ENCODE measurements around the gene RPS27L.

RPS27L gene

DNA sequence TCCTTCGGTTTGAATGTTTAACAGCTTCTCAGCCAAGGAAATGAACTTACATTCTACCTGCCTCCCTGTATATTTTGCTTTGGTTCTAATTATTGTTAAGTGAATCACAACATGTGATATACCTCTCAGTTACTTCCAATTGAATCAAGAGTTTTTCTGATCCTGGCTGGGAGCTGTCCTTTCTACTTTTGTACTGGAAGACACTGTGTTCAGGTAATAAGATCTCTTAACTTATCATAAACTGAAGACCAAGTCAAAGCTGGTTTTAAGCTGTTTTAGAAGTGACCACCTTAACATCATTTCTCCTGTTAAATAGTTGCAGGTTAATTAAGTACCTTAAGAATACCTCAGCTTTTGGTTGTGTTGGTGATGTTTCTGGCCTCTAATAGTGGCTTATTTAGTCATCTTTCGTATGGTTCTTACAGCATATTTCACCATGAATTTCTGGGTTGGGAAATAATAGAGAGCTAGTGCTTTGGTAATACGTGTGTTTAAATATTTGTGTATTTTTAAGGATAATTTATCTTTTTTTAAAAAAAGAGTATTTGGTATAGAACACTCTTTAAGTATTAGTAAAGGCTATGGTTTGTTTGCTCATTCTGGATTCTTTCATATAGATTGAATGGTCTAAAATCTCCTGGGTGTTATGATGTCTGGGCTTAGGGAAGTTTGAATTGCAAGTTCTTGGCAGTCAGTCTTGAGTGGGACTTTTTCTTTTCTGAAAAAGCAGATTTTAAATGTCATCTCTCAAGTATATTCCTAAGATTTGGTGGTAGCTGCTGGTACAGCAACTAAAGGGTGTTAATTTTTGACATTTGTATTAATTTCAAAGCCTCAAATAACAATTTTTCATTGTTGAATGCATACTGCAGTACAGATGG lies 33.7 kb upstream of the RPS27L start:
- 0 out of 2 replicates have a peak overlapping the region, but pooled peaks have one; percentile 64 for H3K9ac ChIP-seq (ENCODE audit: low read depth, low read length)
- H3K4me1 ChIP-seq (ENCODE audit: insufficient read depth, low read length) = peaks cover 31% of the 10 kb centered on the region
- H3K9me3 ChIP-seq (ENCODE audit: control insufficient read depth, insufficient read depth, low read length) = no peaks in the 10 kb centered on the region
- H3K36me3 ChIP-seq (ENCODE audit: insufficient read depth, low read length) = no peaks in the 10 kb centered on the region

DNA sequence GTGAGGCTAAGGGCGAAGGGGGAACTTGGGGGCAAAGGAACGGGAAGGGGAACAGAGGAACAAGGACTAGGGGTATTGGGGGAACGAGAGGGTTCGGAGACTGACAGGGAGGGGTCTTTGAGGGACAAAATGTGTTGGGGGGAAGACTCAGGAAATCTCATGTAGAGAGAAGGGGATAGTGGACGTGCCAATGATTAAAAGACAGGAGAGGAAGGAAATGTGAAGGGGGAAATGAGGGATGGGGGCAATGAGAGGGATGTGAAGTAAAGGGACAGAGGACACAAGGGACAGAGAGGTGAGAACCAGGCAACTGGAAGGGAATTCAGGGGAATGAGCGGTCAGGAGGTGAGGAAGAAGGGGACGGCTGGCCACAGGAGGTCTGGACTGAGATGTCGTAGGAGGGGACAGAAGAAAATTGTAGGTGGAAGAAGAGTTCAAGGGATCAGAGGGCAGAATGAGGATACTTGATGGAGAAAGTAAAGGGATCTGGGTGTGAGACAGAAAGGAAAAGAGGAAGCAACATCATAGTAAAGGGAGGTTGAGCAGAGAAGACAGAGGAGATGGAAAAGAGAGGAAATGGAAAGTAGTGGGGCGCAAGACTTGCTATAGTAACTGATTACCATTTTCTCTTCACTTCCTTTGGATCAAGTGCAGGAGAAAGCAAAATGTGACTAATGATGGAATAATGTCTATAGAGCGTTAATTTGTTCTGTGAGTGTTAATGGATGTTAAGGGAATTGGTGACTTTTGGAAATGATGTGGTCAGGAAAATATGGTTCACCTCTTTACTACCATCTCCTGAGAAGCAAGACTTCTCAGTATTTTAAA lies 32.9 kb upstream of the RPS27L start:
- Histone ChIP-seq H3K9ac (ENCODE audit: low read depth, low read length) (peak overlapping the region; percentile 64), H3K36me3 (ENCODE audit: insufficient read depth, low read length) (no peaks in the 10 kb centered on the region), H3K4me1 (ENCODE audit: insufficient read depth, low read length) (peaks cover 24% of the 10 kb centered on the region), H3K9me3 (ENCODE audit: control insufficient read depth, insufficient read depth, low read length) (no peaks in the 10 kb centered on the region)

DNA sequence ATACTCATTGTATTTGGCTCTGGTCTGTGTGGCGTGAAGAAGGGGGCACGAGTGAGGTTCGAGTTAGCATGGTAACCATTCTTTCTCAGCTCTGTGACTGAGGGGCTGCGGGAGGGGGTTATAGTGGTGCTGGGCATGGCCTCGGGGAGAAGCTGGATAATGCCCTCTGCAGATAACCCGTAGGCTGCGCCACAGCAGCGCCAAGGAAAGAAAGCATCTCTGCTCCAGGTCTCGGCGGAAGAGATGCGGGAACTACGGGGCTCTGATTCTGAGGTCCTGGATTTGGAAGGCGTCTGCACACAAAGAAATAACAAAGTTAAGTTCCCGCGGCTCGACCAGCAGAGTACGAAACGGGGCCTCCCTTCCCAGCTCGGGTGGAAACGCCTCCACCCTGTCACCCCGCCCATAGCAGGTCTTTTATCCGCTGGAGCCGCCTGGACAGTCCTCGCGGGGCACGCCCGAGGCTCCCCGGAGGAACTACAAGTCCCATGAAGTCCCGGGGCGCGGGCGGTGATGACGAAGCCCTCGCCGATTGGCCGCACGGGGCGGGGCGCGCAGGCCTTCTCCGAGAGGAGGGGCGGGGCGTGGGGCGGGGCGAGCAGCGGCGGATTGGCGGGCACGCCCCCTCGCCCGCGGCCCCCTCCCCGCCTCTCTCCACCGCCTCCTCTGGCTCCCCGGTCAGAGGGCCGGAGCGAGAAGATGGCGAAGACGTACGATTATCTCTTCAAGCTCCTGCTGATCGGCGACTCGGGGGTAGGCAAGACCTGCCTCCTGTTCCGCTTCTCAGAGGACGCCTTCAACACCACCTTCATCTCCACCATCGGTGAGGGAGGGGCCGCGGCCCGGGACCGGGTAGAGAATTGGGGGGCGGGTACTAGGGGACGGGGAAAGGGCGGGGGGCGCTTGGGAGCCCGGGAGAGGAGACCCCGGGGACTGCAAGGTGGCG lies 31.9 kb upstream of the RPS27L start, which contains the start of gene RAB8B:
Gene RAB8B, plus strand, starts transcription at position 681 of the 946 bp plus-strand sequence. Its CDS starts 19 bp downstream, at position 700.
- H3K9ac ChIP-seq (ENCODE audit: low read depth, low read length) = peak within 1 kb of the TSS; percentile 75
- H3K9me3 ChIP-seq (ENCODE audit: control insufficient read depth, insufficient read depth, low read length) = no peaks in the 10 kb centered on the region
- H3K36me3 ChIP-seq (ENCODE audit: insufficient read depth, low read length) = no peaks in the 10 kb centered on the region
- peaks cover 16% of the 10 kb centered on the region for H3K4me1 ChIP-seq (ENCODE audit: insufficient read depth, low read length)

DNA sequence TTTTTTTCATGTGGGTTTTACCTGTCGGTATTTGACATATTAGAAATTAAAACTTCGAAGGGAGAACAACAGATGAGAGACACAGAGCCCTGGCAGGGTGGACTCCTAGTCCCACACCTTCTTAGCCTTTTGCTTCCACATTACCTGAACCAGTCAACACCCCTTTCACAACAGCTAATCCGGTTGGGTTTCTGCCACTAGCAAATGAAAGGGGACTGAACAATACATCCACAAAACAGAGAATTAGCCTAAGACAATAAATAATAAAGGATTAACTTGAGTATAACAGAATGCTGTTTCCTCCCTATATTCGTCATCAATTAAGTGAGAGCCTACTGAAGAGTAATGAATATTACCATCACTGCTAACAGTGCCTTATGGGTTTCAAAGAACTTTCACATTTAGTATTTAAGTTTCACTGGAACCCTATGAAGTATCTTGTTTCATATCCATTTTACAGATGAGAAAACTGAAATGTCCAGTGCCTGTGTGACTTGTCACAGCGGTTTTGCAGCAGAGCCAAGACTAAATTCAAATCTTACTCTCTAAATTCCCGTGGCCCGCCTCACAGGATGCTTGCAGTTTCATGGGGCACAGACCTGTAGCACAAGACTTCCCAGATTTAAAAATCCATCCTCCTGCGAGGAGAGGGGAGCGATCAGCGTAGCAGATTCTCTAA lies 31.1 kb upstream of the RPS27L start:
- H3K4me1 ChIP-seq (ENCODE audit: insufficient read depth, low read length) = peaks cover 10% of the 10 kb centered on the region
- H3K9ac ChIP-seq (ENCODE audit: low read depth, low read length) = peak overlapping the region; percentile 75
- no peaks in the 10 kb centered on the region for H3K9me3 ChIP-seq (ENCODE audit: control insufficient read depth, insufficient read depth, low read length)
- no peaks in the 10 kb centered on the region for H3K36me3 ChIP-seq (ENCODE audit: insufficient read depth, low read length)

DNA sequence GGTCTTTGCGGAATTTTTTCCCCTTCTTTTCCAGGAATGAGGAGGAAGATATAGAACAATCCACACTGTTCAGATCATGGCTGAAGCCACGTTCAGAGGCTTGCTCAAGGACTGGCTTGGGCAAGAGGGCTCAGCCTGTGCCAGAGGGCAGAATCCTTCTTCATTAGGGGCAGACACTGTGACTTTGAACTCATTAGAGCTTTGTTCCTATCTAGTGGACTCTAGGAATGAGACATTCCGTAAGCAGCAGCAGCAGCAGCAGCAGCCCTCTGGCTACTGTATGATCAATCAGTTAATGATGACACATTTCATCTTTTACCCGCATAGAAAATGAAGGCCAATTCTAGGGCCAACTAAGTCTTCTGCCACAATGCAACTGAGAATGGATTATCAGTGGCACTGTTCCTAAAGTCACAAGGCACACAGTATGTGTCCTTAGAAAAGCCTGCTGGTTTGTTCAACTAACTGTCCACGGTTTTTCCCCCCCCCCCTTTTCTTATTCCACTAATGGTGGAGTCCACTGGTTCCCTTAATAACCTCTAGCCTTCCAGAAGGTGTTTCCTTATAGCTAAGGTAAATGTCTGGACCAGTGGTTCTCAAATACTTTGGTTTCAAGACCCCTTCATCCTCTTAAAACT lies 30.4 kb upstream of the RPS27L start:
- Histone ChIP-seq H3K9ac (ENCODE audit: low read depth, low read length) (no peak overlapping the region), H3K4me1 (ENCODE audit: insufficient read depth, low read length) (peaks cover 10% of the 10 kb centered on the region), H3K9me3 (ENCODE audit: control insufficient read depth, insufficient read depth, low read length) (no peaks in the 10 kb centered on the region), H3K36me3 (ENCODE audit: insufficient read depth, low read length) (no peaks in the 10 kb centered on the region)

DNA sequence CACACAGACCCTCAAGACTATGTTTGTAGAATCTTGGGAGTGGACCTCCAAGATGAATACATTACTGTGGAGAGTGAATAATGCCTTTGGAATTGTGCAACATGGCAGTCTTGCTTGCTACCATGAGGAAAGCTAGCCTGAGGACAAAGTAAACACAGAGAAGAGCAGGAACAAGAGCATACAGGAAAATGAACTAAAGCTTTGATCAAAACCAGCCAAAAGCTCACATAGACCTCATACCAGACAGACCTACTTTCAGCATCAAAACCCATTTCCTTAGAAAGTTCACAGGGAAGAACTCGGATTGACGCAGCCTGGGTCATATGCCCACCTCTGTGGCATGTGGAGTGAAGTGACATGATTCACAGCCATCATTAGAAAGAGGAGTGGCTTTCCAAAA lies 28.8 kb upstream of the RPS27L start:
- H3K9me3 ChIP-seq (ENCODE audit: control insufficient read depth, insufficient read depth, low read length) = no peaks in the 10 kb centered on the region
- no peaks in the 10 kb centered on the region for H3K36me3 ChIP-seq (ENCODE audit: insufficient read depth, low read length)
- peaks cover 5% of the 10 kb centered on the region; the same call in 1 of the 2 replicates for H3K4me1 ChIP-seq (ENCODE audit: insufficient read depth, low read length)
- H3K9ac ChIP-seq (ENCODE audit: low read depth, low read length) = no peak overlapping the region

DNA sequence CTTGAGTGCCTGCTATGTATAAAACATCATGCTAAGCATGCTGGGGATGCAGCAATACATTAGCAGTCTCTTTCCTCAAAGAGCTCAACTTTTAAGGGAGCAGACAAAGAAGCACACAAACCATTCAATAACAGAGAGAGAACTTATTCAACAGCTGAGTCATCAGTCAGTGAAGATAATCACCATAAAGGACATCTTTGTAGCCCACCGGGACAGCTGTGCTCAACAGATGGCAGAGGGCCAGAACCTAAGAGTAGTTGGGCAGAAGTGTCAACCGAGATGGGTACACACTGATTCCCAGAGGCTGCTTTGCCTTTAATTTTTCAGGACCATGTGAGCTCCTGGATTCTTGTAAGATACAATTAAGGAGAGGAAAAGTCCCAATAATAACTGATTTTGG lies 27.9 kb upstream of the RPS27L start:
- Histone ChIP-seq H3K9me3 (ENCODE audit: control insufficient read depth, insufficient read depth, low read length) (no peaks in the 10 kb centered on the region), H3K9ac (ENCODE audit: low read depth, low read length) (no peak overlapping the region), H3K4me1 (ENCODE audit: insufficient read depth, low read length) (no peaks in the 10 kb centered on the region; the same call in 1 of the 2 replicates), H3K36me3 (ENCODE audit: insufficient read depth, low read length) (no peaks in the 10 kb centered on the region)

DNA sequence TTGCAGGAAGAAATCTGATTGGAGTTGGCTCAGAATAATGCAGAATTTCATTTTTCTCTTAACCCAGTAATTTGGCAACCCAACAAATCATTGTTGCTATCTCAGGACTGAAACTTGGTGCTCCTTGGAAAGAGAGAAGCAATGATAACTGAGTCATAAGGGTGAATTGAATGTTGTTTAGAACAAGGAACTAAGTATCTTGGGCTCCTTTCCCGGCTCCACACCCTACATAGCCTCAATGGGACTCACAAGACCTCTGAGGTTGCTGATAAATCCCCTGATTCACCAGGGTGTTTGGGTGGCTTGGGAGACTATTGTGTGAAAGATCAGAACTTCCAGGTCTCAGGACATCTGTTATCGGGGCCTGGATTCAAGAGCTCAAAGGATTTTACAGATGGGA lies 24.4 kb upstream of the RPS27L start:
- Histone ChIP-seq H3K9ac (ENCODE audit: low read depth, low read length) (no peak overlapping the region), H3K36me3 (ENCODE audit: insufficient read depth, low read length) (no peaks in the 10 kb centered on the region), H3K4me1 (ENCODE audit: insufficient read depth, low read length) (no peaks in the 10 kb centered on the region; the same call in 1 of the 2 replicates), H3K9me3 (ENCODE audit: control insufficient read depth, insufficient read depth, low read length) (no peaks in the 10 kb centered on the region)

DNA sequence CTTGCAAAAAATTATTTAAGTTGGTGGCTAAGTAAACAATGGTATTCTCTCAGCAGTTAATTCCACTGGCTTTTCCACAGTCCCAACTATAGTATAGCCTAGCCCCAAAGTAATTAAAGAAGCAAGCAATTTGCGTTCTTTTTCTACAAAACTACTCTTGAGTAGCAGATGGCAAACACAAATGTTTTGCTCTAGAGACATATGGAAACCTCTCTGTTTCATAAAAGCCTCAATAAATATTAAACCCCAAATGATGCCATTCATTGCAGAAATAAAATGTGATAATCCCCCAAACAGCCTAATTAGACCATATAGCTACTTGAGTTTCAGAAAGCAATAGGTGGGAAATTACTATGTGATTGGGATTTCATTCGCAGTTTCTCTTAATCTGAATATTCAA lies 23.5 kb upstream of the RPS27L start:
- no peaks in the 10 kb centered on the region for H3K36me3 ChIP-seq (ENCODE audit: insufficient read depth, low read length)
- no peaks in the 10 kb centered on the region; the same call in 1 of the 2 replicates for H3K4me1 ChIP-seq (ENCODE audit: insufficient read depth, low read length)
- no peak overlapping the region for H3K9ac ChIP-seq (ENCODE audit: low read depth, low read length)
- H3K9me3 ChIP-seq (ENCODE audit: control insufficient read depth, insufficient read depth, low read length) = no peaks in the 10 kb centered on the region

DNA sequence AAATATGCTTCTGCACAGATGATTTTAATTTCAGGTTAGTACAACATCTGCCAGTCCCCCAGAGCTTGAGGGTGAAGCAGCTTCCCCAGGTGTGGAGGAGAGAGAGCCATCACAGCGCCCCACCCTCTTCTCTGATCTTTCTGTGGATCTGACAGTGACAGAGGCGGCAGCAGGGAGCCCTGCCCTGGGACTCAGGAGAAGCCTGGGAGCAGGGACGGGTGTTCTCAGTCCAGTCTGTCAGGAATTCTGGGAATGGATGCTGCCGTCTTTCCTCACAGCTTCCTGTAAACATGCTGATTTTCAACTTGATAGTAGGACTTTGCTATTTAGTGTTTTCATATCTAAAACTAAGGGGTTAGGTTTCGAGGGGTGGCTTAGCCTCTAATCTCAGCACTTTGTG lies 20.8 kb upstream of the RPS27L start:
- Histone ChIP-seq H3K4me1 (ENCODE audit: insufficient read depth, low read length) (peaks cover 4% of the 10 kb centered on the region; the same call in 1 of the 2 replicates), H3K9ac (ENCODE audit: low read depth, low read length) (no peak overlapping the region), H3K36me3 (ENCODE audit: insufficient read depth, low read length) (no peaks in the 10 kb centered on the region), H3K9me3 (ENCODE audit: control insufficient read depth, insufficient read depth, low read length) (no peaks in the 10 kb centered on the region)

DNA sequence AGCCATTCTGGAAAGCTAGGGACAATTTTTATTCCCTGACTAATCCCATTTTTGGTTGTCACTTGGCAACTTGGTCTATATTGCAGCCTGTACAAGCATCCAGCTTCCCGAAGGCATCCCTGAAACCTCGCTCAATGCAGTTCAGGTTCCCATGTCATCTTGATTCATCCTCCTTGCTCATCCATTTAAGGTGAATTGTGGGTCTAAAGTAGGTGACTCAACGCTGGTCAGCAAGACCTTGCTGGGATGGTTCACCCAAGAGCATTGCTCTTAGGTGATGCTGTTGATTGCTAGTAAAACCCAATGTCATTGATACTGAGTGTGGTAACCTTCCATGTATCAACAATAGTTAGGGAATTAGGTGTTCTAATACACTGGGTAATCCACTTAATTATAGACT lies 19.0 kb upstream of the RPS27L start:
- H3K9ac ChIP-seq (ENCODE audit: low read depth, low read length) = no peak overlapping the region
- peaks cover 8% of the 10 kb centered on the region for H3K4me1 ChIP-seq (ENCODE audit: insufficient read depth, low read length)
- no peaks in the 10 kb centered on the region for H3K36me3 ChIP-seq (ENCODE audit: insufficient read depth, low read length)
- H3K9me3 ChIP-seq (ENCODE audit: control insufficient read depth, insufficient read depth, low read length) = no peaks in the 10 kb centered on the region

DNA sequence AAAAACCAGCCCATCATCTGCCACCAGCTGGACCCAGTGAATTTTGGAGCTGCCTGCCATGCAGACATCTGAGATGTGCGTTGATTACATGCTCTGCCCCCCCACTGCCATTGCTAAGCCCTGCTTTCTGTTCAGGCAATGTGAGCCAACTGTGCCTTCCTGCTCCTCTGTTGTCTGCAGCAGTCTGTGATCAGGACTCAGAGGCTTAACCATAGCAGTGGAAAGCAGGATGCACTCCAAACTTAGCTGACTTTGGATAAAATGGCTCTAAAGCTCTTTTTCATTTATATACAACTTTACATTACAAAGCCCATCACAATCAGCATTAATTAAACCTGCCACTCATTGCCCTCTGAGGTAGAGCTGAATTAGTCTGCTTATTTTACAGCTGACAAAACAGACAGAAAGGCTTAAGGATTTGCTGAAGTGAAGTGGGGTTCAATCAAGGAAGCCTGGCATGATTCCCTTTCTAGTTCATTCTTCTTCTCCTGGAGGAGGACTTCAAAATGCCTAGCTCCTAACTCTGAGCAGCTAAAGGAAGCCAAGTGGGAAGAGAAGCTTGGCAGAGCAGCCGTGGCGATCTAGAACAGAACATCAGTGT lies 15.7 kb upstream of the RPS27L start:
- Histone ChIP-seq H3K36me3 (ENCODE audit: insufficient read depth, low read length) (no peaks in the 10 kb centered on the region), H3K9me3 (ENCODE audit: control insufficient read depth, insufficient read depth, low read length) (no peaks in the 10 kb centered on the region), H3K9ac (ENCODE audit: low read depth, low read length) (no peak overlapping the region), H3K4me1 (ENCODE audit: insufficient read depth, low read length) (peaks cover 8% of the 10 kb centered on the region)

DNA sequence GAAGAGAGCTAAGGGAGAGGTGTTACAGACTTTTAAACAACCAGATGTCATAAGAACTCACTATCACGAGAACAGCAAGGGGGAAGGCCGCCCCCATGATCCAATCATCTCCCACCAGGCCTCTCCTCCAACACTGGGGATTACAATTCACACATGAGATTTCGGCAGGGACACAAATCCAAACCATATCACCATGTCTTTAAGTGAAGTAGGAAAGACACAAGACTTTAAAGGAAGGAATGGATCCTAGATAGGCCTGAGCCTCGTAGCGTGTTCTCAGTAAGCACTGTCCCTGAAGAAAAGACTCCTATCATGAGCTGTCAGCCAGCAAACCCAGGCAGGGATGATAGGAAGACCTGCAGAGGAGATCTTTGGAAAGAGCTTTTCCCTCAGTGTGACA lies 15.1 kb upstream of the RPS27L start:
- Histone ChIP-seq H3K9ac (ENCODE audit: low read depth, low read length) (no peak overlapping the region), H3K4me1 (ENCODE audit: insufficient read depth, low read length) (peaks cover 8% of the 10 kb centered on the region), H3K9me3 (ENCODE audit: control insufficient read depth, insufficient read depth, low read length) (no peaks in the 10 kb centered on the region), H3K36me3 (ENCODE audit: insufficient read depth, low read length) (no peaks in the 10 kb centered on the region)
